TTC549 (cell line): ENCODE data around the gene COPS6.
"Not testable (repeated sequence)": the region's sequence is repeated elsewhere in the genome, so short reads cannot be mapped to it uniquely, and the experiment has no call there.

Experiments
- FAIRE-seq: peaks from 2 replicates; lab custom pipeline; 2012; peaks lifted over from hg19 to GRCh38; lab: Jason Lieb, UNC

Gene COPS6

GRCh38 chr7:100127866-100128636 is 39.3 kb downstream of the COPS6 start:
- no peak for FAIRE-seq

DNA sequence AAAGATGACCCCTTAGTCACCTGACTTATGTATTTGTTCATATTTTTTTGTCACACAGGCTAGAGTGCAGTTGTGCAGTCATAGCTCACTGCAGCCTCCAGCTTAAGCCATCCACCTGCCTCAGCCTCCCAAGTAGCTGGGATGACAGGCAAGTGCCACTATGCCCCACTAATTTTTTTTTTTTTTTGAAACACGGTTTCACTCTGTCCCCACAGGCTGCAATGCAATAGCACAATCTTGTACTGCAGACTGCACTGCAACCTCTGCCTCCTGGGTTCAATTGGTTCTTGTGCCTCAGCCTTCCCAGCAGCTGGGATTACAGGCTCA is 39.8 kb downstream of the COPS6 start:
- no peak for FAIRE-seq

- not testable (repeated sequence) for FAIRE-seq
Observed at GRCh38 chr7:100130220-100130607, 41.4 kb downstream of the COPS6 start.

DNA sequence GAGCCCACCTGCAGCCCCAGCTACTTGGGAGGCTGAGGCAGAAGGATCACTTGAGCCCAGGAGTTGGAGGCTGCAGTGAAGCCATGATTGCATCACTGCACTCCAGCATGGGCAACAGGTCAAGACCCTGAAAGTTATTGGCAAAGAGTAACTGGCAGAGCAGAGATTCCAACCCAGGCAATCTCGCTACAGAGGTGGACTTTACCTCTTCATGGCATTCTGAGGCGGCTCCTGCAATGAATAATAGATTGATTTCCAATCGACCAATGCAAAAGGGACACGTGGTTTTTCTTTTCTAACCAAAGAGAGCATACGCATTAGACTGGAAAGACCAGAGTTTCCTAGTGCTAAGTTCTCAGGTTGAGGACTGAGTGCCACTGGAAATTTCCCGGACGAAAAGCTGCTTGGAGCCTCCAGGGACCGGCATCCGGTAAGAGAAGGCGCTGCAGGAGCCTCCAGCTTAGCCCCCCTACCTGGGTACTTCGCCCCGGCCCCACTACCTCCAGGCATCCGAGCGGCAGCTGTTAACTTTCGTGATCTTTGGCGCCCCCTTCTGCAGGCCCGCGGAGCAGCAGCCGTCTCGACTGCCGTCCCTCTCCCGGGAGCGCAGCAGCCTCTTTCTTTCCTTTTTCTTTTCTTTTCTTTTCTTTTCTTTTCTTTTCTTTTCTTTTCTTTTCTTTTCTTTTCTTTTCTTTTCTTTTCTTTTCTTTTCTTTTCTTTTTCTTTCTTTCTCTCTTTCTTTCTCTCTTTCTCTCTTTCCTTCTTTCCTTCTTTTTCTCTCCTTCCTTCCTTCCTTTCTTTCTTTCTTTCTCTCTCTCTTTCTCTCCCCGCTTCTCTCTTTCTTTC is 42.1 kb downstream of the COPS6 start:
- FAIRE-seq: no peak

GRCh38 chr7:100132126-100132525 is 43.4 kb downstream of the COPS6 start:
- no peak for FAIRE-seq

DNA sequence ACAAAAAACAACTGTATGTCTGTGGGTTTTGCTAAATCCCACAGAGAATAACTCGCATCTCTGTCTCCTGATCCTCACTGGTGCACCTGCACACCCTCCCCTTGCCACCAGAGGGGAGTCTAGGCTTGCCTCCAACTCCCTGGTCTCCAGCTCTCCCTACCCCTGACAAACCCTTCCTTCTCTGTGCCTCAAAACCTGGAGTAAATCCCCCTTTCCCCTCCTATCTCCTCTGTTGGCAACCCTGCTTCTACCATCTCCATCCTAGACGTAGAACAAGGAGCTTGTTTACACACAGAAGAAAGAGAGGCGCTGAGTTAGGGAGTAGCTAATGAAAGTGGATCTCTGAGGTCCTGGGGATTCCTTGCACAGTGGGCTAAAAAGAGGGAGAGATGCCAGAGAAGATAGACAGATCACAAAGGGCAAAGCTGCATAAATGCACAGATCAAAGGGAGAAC is 44.0 kb downstream of the COPS6 start:
- no peak for FAIRE-seq

- FAIRE-seq: no peak
Observed at GRCh38 chr7:100137851-100138760, 49.3 kb downstream of the COPS6 start.

- no peak for FAIRE-seq
Observed at GRCh38 chr7:100141555-100141949, 52.8 kb downstream of the COPS6 start.
